NCI-H1930 (cell line): ENCODE measurements around the gene SDSL.

Source experiments
- DNase-seq, 2 experiments: peaks; one replicate each; lab custom pipeline; 2025; lab: John Stamatoyannopoulos, UW

SDSL gene

DNA sequence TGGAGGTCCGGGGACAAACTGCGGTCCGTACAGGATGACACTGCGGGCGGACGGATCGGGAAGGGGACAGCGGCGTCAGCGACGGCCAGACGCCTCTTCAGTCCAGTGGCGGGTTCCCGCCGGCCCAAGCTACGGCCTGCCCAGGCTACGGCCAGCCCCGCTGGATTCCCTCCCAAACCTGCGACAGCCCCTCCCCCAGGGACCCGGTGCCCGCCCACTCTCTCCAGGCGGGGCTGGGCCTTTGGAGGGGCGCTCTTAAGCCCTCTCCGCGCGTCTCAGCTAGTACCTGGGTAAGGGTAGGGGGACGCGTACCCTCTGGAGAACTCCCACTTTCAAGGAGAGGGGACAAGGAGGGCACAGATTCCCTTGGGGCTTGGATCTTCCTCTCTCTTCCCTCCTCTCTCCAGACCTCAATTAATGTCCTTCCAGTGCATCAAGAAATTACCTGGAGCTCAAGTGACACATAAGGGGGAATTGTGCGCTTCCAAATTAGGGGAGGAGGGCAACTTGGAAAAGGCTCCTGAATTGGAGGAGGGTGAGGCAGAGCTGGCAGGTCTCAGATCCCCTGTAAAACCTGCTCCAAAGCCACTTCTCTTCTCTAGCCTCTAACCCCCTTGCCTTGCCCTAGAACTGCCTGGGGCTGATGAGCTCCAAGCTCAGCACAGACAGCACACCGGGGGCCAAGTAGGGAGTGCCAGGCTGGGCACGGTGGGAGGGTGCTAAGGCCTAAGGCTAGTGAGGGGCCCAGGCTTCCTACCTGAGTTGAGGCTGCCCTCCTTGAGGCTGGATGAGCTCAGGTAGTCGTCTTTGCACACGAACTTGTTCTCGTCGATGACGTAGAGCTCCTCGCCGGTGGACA is 46.4 kb downstream of the SDSL start:
- DNase-seq = no peak

DNA sequence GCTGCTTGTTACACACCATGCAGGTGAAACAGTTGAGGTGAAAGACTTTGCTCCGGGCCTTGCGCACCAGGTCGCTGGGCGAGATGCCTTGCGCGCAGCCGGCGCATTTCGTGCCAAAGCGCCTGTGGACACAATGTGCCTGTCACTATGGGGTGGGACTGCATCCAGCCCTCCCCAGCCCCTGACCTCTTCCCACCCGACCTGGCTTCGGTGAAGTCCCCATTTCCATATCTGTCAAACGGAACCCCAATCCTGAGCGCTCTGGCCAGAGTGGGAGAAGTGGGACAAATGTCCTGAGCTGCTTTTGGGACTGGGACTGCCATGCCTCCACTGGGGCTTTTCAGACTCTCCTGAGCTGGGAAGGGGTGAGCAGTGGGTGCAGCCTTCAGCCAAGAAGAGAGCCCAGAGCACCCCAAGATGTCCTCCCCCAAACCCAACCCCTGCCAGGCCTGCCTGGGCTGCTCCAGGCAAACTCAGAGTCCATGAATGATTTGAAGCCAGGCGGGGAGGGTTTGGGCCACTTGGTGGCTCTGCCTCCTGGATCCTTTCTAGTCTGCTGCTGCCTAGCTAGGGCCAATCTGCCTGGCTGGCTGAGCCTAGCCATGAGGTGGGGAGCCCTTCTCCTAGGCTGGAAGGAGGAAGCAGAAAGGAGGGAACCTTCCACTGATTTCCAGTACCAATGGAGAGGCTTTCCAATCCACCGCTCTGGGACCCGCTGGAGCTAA is 47.2 kb downstream of the SDSL start:
- no peak for DNase-seq

- no peak for DNase-seq
These were observed 48.0 kb downstream of the SDSL start for GRCh38 chr12:113469949-113470743.

- no peak for DNase-seq
These were observed 48.9 kb downstream of the SDSL start for GRCh38 chr12:113470871-113471618.

GRCh38 chr12:113471619-113472171 is 49.5 kb downstream of the SDSL start, which contains the start of gene LHX5:
Gene LHX5, minus strand, starts transcription at chr12:113471871. Its CDS starts 373 bp downstream, at chr12:113471498.
- DNase-seq = no peak

GRCh38 chr12:113472191-113473121 is 50.3 kb downstream of the SDSL start:
- DNase-seq = no peak

- no peak for DNase-seq
These were observed 51.2 kb downstream of the SDSL start for GRCh38 chr12:113473400-113473799.

GRCh38 chr12:113473942-113474341 is 51.8 kb downstream of the SDSL start:
- DNase-seq = no peak

DNA sequence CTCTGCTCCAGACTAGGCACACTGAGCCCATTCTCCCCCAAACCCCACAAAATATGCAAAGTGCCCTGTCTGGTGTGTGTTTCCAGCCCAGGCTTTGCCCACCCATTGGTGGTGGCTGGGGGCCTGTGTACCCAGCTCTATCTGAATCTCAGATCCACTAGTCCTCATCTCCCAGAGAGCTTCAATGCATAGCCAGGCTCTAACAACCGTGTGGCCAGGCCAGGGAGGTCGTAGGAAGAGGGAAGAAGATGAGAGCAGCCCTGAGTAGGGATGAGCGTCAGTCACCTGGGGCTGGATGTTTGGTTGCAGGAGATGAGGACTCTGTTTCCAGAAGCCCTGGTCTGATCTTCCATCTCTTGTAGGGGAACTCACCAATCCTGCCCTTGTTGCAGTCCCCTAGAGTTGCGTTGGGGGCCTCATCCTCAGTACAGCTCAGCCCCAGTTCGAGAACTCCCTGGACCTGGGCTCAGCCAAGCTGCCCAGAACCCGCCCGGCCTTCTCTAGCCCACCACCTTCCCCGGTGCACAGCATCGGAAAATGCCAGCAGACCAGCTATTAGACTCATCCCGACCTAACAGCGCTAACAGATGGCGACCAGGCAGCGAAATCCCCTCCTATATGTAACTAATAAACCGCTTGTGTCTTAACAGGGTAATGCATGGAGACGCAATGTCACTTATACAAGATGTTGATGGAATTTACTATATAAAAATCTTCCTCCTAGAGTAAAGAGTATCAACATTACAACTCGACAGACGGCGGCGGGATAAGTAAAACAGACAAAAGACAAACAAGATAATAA is 52.7 kb downstream of the SDSL start:
- no peak for DNase-seq

DNA sequence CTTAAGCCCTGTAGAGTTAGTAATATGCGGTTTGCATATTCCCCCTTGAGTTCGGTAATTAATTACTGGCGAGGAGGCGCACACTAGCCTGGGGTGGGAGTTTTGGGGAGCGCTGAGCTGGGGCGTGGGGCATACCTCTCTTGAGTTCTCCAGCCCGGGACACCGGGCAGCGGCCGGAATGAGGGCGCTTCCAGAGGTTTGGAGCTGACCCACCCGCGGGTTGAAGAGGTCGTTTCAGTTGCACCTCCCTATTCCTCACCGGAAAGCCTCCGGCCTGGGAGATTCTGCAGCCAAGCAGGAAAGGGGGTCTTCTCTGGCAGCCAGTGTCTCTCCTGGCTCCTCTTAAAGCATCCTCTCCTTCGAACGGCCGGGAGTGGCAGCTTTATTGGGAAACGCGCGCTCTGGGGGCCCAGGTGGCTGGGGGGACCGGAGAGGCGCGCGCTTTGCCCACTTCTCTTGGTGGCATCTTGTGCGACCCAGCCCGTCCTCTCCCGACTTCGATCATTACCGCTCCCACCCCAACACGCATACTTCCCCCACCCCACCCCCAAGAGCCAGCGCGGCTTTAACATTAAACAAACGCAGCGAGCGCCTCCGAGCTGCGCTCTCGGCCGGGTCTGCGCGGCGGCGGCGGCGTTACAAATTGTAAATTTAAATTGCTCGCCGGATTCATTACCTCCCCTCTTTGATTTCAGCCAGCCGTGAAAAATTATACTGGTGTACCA is 53.4 kb downstream of the SDSL start:
- DNase-seq = no peak

DNA sequence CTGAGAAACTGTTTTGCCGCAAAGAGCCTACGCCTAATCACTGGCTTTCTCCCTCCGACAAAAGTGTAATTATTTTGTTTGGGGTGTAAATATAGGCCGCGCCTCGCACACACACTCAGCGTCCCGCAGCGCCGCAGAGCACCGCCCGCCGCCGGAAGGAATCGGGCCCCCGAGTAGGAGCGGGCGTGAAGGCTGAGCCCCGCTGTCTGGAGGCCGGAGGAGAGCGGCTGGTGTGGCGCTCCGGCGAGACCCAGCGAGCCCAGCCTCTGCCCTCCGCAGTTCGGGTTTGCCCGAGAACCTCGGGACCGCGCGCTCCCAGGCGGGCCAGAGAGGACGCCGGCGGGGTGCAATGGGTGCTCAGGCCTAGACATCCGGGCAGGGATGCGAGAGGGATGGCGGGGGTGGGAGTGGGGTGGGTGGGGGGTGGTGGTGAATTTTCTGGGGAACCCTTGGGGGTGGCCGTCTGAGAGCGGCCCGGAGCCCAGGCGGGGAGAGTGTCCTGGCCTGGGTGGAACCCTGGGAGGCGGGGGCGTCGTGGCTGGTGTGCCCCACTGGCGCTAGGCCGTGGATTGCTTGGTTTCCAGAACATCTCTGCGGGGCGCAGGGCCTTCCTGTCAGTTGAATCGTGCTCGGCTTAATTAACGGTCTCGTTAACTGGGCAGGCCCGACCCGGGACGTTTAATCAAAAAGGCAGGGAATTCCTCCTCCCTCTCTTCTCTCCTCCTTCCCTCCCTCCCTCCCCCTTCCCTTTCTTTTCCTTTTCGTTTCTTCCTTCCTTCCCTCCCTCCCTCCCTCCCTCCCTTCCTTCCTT is 54.2 kb downstream of the SDSL start:
- DNase-seq = no peak

DNA sequence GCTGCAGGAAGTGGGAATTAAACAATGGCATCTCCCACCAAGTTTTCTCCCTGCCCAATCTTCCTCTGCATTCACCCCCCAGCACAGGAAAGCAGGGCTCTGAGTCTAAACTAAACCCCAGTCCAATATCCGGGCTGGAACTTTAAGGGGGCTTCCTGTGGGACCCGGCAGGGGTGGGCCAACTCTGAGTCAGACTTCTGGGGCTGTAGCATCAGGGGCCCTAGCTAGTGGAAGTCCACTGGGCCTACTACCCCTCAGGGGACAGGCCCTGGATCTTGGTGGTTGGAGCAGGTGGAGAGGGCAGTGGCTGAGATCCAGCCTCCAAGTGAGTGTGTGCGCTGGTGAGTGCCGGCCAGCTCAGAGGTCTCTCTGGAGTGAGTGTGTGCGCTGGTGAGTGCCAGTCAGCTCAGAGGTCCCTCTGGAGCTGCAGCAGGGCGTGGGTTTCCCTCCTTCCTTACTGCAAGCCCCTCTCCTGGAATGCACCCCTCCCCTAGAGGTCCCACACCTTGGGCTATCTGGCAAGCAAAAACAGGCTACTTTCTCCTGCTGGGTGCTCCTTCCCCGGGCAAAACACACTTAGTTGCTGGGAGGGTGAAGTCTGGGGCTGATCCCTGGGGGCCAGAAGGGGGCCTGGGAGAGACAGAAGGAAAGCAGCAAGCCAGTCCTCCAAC is 55.1 kb downstream of the SDSL start:
- no peak for DNase-seq

GRCh38 chr12:113477842-113478215 is 55.6 kb downstream of the SDSL start:
- no peak for DNase-seq

DNA sequence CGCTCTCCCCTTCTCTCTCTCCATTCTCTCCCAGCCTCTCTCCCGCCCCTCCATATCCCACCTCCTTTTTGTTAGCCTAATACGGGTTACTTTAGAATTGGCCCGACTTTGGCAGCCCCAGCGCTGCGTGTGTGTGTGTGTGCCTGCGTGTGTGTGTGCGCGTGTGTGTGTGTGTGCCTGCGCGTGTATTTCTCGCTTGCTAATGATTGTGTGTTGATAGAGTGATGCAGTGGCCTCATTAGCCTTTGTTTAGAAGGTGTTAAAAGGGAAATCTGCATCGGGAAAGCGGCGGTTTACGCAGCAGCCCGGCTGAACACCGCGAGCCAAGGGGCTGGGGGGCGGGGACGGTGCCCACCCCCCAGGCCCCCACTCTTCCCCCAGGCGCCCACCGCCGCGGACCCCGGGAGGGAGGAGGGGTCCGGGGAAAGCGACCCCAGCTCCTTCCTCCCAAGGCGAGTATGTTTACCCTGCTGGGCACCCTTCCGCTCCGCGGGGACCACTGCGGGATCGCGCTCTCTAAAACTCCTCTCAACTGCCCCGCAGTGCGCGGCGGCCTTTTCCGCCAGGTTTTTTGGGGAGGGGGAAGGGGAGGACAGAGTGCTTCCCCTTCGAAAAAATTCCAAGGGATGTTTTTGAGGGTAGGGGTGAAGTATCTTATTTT is 56.3 kb downstream of the SDSL start:
- DNase-seq = no peak

DNA sequence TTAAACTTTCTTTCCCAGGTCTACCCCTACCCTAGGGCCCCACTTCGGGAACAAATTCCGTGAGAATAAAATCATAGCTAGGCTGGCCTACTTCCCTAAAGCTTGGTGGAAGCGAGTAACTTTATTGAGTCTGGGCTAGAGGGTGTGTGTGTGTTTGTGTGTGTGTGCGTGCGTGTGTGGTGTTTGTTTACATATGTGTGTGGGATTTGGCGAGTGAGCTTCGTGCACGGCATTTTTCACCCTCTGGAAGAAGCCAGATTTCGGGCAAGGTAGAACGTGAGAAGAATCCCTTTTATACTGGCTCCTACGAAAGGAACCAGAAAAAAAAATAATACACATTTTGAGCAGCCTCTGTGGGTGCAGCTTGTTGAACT is 57.0 kb downstream of the SDSL start:
- no peak for DNase-seq

GRCh38 chr12:113479590-113480335 is 57.6 kb downstream of the SDSL start:
- DNase-seq = no peak
